GM12878 (cell line): ENCODE results near the gene PPP1R12B. TPM values are rescaled to one million over a fixed set of nuclear protein-coding genes. Genes with fewer than 3 reads are reported as not detected.

Source experiments
- ATAC-seq: fragments of 200-7000 bp; cut with Tn5 transposase; 3 replicates; pipeline ENCODE4 v1.9.1; 2020; ENCODE audit warnings: mild to moderate bottlenecking, moderate library complexity
- BruUV-seq: library from RNA; stranded (reverse); fragments of 400-500 nt; replicated peaks from 2 replicates; lab custom pipeline; 2021; lab: Mats Ljungman, UMichigan
- CTCF ChIA-PET: fragments of 300-600 bp; sonication (Branson Sonifier 250); formaldehyde crosslinking; extraction: SDS; loops from one replicate; lab custom pipeline; 2021; ENCODE audit warnings: inconsistent platforms; lab: Yijun Ruan, JAX
- POLR2A ChIA-PET: fragments of 350-600 bp; formaldehyde crosslinking; extraction: SDS; loops from one replicate; lab custom pipeline; 2021; ENCODE audit warnings: inconsistent platforms; lab: Charles Lee
- RAD21 ChIA-PET: fragments of 300-600 bp; sonication (Branson Sonifier 250); formaldehyde crosslinking; loops from one replicate; lab custom pipeline; 2023; ENCODE audit warnings: antibody characterized with exemption; ENCODE audit not compliant: unreplicated experiment; lab: Charles Lee
- SMC1A ChIA-PET: fragments of 300-600 bp; sonication (Branson Sonifier 250); formaldehyde crosslinking; loops from one replicate; lab custom pipeline; 2023; ENCODE audit not compliant: unreplicated experiment, uncharacterized antibody; lab: Charles Lee
- DNase-seq: peaks from one replicate; pipeline ENCODE4 v3.0.0-alpha.2; 2011; ENCODE audit warnings: low read depth, low spot score
- FAIRE-seq: peaks from 3 replicates; lab custom pipeline; 2011; peaks lifted over from hg19 to GRCh38; lab: Jason Lieb, UNC
- H2AFZ ChIP-seq: 2 replicates; pipeline ENCODE4 v1.6.0; 2011; ENCODE audit warnings: low read depth, low read length, control low read depth; ENCODE audit not compliant: control insufficient read depth
- H3K27ac ChIP-seq: 2 replicates; pipeline ENCODE4 v1.5.1; 2011; ENCODE audit warnings: control low read depth; ENCODE audit not compliant: control insufficient read depth, insufficient read depth
- H3K27me3 ChIP-seq, 2 experiments: replicated peaks in 1 of 2; 2 replicates each; pipeline versions ENCODE4 v1.6.0 to v1.6.1; 2011; ENCODE audit warnings: low read length in 1 of 2; ENCODE audit not compliant: control insufficient read depth in 2 of 2, insufficient read depth in 2 of 2
- H3K36me3 ChIP-seq, 2 experiments: 2 replicates each; pipeline ENCODE4 v1.5.1; 2011; ENCODE audit warnings: low read length in 1 of 2; ENCODE audit not compliant: control insufficient read depth in 2 of 2, insufficient read depth in 2 of 2
- H3K4me1 ChIP-seq: 2 replicates; pipeline ENCODE4 v1.6.1; 2011; ENCODE audit warnings: mild to moderate bottlenecking, low read length, moderate library complexity, mixed read lengths; ENCODE audit not compliant: control insufficient read depth, insufficient read depth
- H3K4me2 ChIP-seq: 2 replicates; pipeline ENCODE4 v1.6.0; 2011; ENCODE audit warnings: control low read depth; ENCODE audit not compliant: control insufficient read depth, insufficient read depth
- H3K4me3 ChIP-seq: fragments of 200-600 bp; sonication (generic); 2 replicates; pipeline ENCODE4 v1.5.1; 2016
- H3K79me2 ChIP-seq: 2 replicates; pipeline ENCODE4 v1.6.0; 2011; ENCODE audit warnings: low read length; ENCODE audit not compliant: control insufficient read depth, insufficient read depth
- H3K9ac ChIP-seq: 2 replicates; pipeline ENCODE4 v1.8.0; 2011; ENCODE audit warnings: low read length, control low read depth, mixed read lengths; ENCODE audit not compliant: control insufficient read depth, insufficient read depth
- H3K9me3 ChIP-seq: replicated peaks from 3 replicates; pipeline ENCODE4 v1.5.1; 2011; ENCODE audit warnings: mild to moderate bottlenecking, low read length; ENCODE audit not compliant: control insufficient read depth, insufficient read depth
- H4K20me1 ChIP-seq: 2 replicates; pipeline ENCODE4 v1.6.0; 2011; ENCODE audit not compliant: control insufficient read depth, insufficient read depth
- SREBF1 ChIP-seq: IDR thresholded peaks from 2 replicates; pipeline ENCODE4 v1.6.1; 2012; ENCODE audit warnings: mild to moderate bottlenecking, low read length
- WGBS: methylation state at CpG from one replicate; pipeline ENCODE4 v1.1.6; 2016; ENCODE audit warnings: low lambda C conversion rate; ENCODE audit not compliant: insufficient replicate concordance, insufficient coverage; ENCODE audit errors: missing lambda C conversion rate; 5-methylcytosine and 5-hydroxymethylcytosine counted together
- in situ Hi-C: fragments of 300-500 bp; cut with MboI; formaldehyde crosslinking; loops from 9 replicates; pipeline ENCODE4 v1.14.3; 2018; ENCODE audit warnings: mixed read lengths
- intact Hi-C: fragments of 100-400 bp; cut with micrococcal nuclease; formaldehyde crosslinking; loops from one replicate; pipeline ENCODE4 v1.14.2; 2022; ENCODE audit not compliant: unreplicated experiment
- polyA plus RNA-seq, 11 experiments: library from polyadenylated mRNA; depleted of rRNA in 4 of 11; unstranded in 6 of 11; stranded (reverse) in 5 of 11; fragments of >200 nt; fragmentation: Nextera tagmentation in 4 of 11; fragmentation: Illumina TruSeq in 1 of 11; extraction: Ambion mirVana in 4 of 11; extraction: Trizol in 1 of 11; gene quantifications; 1 replicate in 1 of 11; 2 replicates in 10 of 11; pipeline versions ENCODE4 v1.2.1 to v1.2.3, GENCODE V29; 2011 to 2016; ENCODE audit warnings: inconsistent platforms in 2 of 11, missing spikeins in 2 of 11, low read depth in 1 of 11
- small RNA-seq: library from RNA; depleted of rRNA; stranded (forward); fragments of <200 nt; gene quantifications from one replicate; pipeline ENCODE3, GENCODE V24; 2014
- total RNA-seq, 4 experiments: library from RNA; depleted of rRNA in 3 of 4; stranded (reverse); fragments of >200 nt in 3 of 4; fragmentation: Illumina TruSeq in 1 of 4; extraction: Trizol in 1 of 4; gene quantifications; 2 replicates each; pipeline versions ENCODE4 v1.2.1 to v1.2.3, GENCODE V29; 2013 to 2021
- TF ChIP-seq, protein P1 (sequence below), 3 experiments: IDR thresholded peaks in 2 of 3; conservative IDR thresholded peaks in 1 of 3; 2 replicates each; pipeline ENCODE4 v1.5.1; 2011; ENCODE audit warnings: low read depth in 3 of 3, low read length in 3 of 3, mild to moderate bottlenecking in 3 of 3, control low read depth in 2 of 3, moderate library complexity in 2 of 3, inconsistent platforms in 1 of 3, mixed read lengths in 1 of 3; ENCODE audit not compliant: control insufficient read depth in 2 of 3, insufficient read depth in 1 of 3; ENCODE audit errors: extremely low read depth in 1 of 3

The PPP1R12B gene
- total and polyA plus RNA-seq, 10 of the 15 experiments (the other 5 are each of a cell fraction or from before 2014, with no cell fraction given) = 0.29 to 9.4 (median 4.7) TPM

DNA sequence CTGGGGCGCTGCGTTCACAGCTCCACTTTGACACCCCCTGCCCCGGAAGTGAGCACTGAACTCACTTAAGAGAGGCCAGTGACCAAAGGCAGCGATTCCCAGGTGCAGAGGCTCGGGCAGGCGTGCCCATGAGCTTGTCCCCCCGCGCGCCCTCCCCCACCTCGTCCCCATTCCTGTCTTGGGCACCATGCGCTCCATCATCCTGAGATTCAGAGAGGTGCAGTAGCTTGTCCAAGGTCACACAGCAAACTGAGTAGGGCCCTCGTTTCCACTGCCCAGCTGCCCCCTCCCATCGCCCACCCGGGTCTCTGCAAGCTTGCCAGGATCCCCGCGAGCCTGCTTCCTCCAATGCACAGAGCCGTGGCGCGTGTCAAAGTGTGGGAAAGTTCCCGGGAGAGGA is 293.7 kb downstream of the PPP1R12B start:
- TF ChIP-seq SREBF1 = no peak
- TF ChIP-seq, protein P1, sequence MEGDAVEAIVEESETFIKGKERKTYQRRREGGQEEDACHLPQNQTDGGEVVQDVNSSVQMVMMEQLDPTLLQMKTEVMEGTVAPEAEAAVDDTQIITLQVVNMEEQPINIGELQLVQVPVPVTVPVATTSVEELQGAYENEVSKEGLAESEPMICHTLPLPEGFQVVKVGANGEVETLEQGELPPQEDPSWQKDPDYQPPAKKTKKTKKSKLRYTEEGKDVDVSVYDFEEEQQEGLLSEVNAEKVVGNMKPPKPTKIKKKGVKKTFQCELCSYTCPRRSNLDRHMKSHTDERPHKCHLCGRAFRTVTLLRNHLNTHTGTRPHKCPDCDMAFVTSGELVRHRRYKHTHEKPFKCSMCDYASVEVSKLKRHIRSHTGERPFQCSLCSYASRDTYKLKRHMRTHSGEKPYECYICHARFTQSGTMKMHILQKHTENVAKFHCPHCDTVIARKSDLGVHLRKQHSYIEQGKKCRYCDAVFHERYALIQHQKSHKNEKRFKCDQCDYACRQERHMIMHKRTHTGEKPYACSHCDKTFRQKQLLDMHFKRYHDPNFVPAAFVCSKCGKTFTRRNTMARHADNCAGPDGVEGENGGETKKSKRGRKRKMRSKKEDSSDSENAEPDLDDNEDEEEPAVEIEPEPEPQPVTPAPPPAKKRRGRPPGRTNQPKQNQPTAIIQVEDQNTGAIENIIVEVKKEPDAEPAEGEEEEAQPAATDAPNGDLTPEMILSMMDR (IDR thresholded peaks at IDR 0.05 in 2 of 3, conservative IDR thresholded peaks at IDR 0.05 in 1 of 3; ENCODE audit: control insufficient read depth in 2 of 3, extremely low read depth in 1 of 3, insufficient read depth in 1 of 3, low read depth in 3 of 3, low read length in 3 of 3) = no peak
- intact Hi-C loops = no loop called here
- in situ Hi-C loops = no loop called here
- SMC1A ChIA-PET = no interaction called here
- Histone ChIP-seq H3K27me3 (peaks cover 6% of the 10 kb centered on the region in 2 experiments), H3K9me3 (no peaks in the 10 kb centered on the region; the same call in 2 of the 3 replicates), H4K20me1 (no peaks in the 10 kb centered on the region), H3K4me3 (no peak overlapping the region), H3K4me1 (no peaks in the 10 kb centered on the region), H2AFZ (no peak overlapping the region), H3K79me2 (no peaks in the 10 kb centered on the region), H3K4me2 (no peak overlapping the region), H3K36me3 (no peaks in the 10 kb centered on the region), H3K27ac (no peak overlapping the region), H3K9ac (no peak overlapping the region)
- DNase-seq = no peak
- ATAC-seq = no peak
- CTCF ChIA-PET = no interaction called here
- WGBS = under 1% methylated on average over 15 of the region's 20 CpGs
- RAD21 ChIA-PET = no interaction called here
- BruUV-seq = no TSS peak
- POLR2A ChIA-PET = no interaction called here
- FAIRE-seq = no peak

Small RNA genes lying within 50 kb of the gene (small RNA-seq; reads per million reads assigned to genes)
- gene AC099336.2 (not detected), gene RF00156 (not detected), gene RNU6-89P (not detected)

Other genes starting within 250 kb of the PPP1R12B start
- under 0.01 TPM in 1 of 2 replicates, not detected in the other for gene GPR37L1, start 225.8 kb upstream of the PPP1R12B start, total RNA-seq (2014; rRNA removed)
- gene GPR37L1, start 225.8 kb upstream of the PPP1R12B start, total RNA-seq (2014; rRNA removed; fragmentation: Illumina TruSeq; extraction: Trizol) = not detected in 2 replicates
- gene GPR37L1, start 225.8 kb upstream of the PPP1R12B start, total RNA-seq (2021) = not detected in 2 replicates
- gene GPR37L1, start 225.8 kb upstream of the PPP1R12B start, polyA plus RNA-seq (2011; rRNA removed) = not detected in 2 replicates
- not detected in 2 replicates for gene GPR37L1, start 225.8 kb upstream of the PPP1R12B start, polyA plus RNA-seq (2014; fragmentation: Illumina TruSeq; extraction: Trizol)
- gene GPR37L1, start 225.8 kb upstream of the PPP1R12B start, polyA plus RNA-seq (2014; fragmentation: Nextera tagmentation; extraction: Ambion mirVana) = under 1 TPM; under 0.01 to 0.02 TPM
- 0.01 TPM in 1 of 2 replicates, not detected in the other for gene GPR37L1, start 225.8 kb upstream of the PPP1R12B start, polyA plus RNA-seq (2014; rRNA removed)
- under 1 TPM; 0.03 to 0.08 TPM for gene GPR37L1, start 225.8 kb upstream of the PPP1R12B start, polyA plus RNA-seq (2016; fragmentation: Nextera tagmentation; extraction: Ambion mirVana)
- 18.8 and 20.7 TPM in 2 replicates for gene ARL8A, start 204.0 kb upstream of the PPP1R12B start, total RNA-seq (2014; rRNA removed)
- gene ARL8A, start 204.0 kb upstream of the PPP1R12B start, total RNA-seq (2014; rRNA removed; fragmentation: Illumina TruSeq; extraction: Trizol) = 10.3 and 12.0 TPM in 2 replicates
- 30.5 and 33.6 TPM in 2 replicates for gene ARL8A, start 204.0 kb upstream of the PPP1R12B start, total RNA-seq (2021)
- gene ARL8A, start 204.0 kb upstream of the PPP1R12B start, polyA plus RNA-seq (2011; rRNA removed) = 49.2 and 49.5 TPM in 2 replicates
- 11.3 and 15.4 TPM in 2 replicates for gene ARL8A, start 204.0 kb upstream of the PPP1R12B start, polyA plus RNA-seq (2014; fragmentation: Illumina TruSeq; extraction: Trizol)
- gene ARL8A, start 204.0 kb upstream of the PPP1R12B start, polyA plus RNA-seq (2014; fragmentation: Nextera tagmentation; extraction: Ambion mirVana) = 1 to 10 TPM in 1 of 2 experiments, under 1 TPM in 1; 0.34 to 2.4 TPM
- gene ARL8A, start 204.0 kb upstream of the PPP1R12B start, polyA plus RNA-seq (2014; rRNA removed) = 22.8 and 25.7 TPM in 2 replicates
- 10 to 100 TPM; 10.8 to 15.4 TPM for gene ARL8A, start 204.0 kb upstream of the PPP1R12B start, polyA plus RNA-seq (2016; fragmentation: Nextera tagmentation; extraction: Ambion mirVana)
- 95.2 and 111 TPM in 2 replicates for gene PTPN7, start 188.1 kb upstream of the PPP1R12B start, total RNA-seq (2014; rRNA removed)
- 61.6 and 78.5 TPM in 2 replicates for gene PTPN7, start 188.1 kb upstream of the PPP1R12B start, total RNA-seq (2014; rRNA removed; fragmentation: Illumina TruSeq; extraction: Trizol)
- gene PTPN7, start 188.1 kb upstream of the PPP1R12B start, total RNA-seq (2021) = 99.8 and 102 TPM in 2 replicates
- 74.3 and 91.0 TPM in 2 replicates for gene PTPN7, start 188.1 kb upstream of the PPP1R12B start, polyA plus RNA-seq (2011; rRNA removed)
- 73.7 and 102 TPM in 2 replicates for gene PTPN7, start 188.1 kb upstream of the PPP1R12B start, polyA plus RNA-seq (2014; fragmentation: Illumina TruSeq; extraction: Trizol)
- 10 to 100 TPM in 1 of 2 experiments, 1 to 10 TPM in 1; 7.9 to 14.2 TPM for gene PTPN7, start 188.1 kb upstream of the PPP1R12B start, polyA plus RNA-seq (2014; fragmentation: Nextera tagmentation; extraction: Ambion mirVana)
- 100 and 102 TPM in 2 replicates for gene PTPN7, start 188.1 kb upstream of the PPP1R12B start, polyA plus RNA-seq (2014; rRNA removed)
- 100 to 1,000 TPM; 116 to 117 TPM for gene PTPN7, start 188.1 kb upstream of the PPP1R12B start, polyA plus RNA-seq (2016; fragmentation: Nextera tagmentation; extraction: Ambion mirVana)
- 0.05 TPM in 1 of 2 replicates, not detected in the other for gene LGR6, start 154.9 kb upstream of the PPP1R12B start, total RNA-seq (2014; rRNA removed)
- gene LGR6, start 154.9 kb upstream of the PPP1R12B start, total RNA-seq (2014; rRNA removed; fragmentation: Illumina TruSeq; extraction: Trizol) = not detected in 2 replicates
- not detected in 2 replicates for gene LGR6, start 154.9 kb upstream of the PPP1R12B start, total RNA-seq (2021)
- not detected in 2 replicates for gene LGR6, start 154.9 kb upstream of the PPP1R12B start, polyA plus RNA-seq (2011; rRNA removed)
- gene LGR6, start 154.9 kb upstream of the PPP1R12B start, polyA plus RNA-seq (2014; fragmentation: Illumina TruSeq; extraction: Trizol) = not detected in 2 replicates
- gene LGR6, start 154.9 kb upstream of the PPP1R12B start, polyA plus RNA-seq (2014; fragmentation: Nextera tagmentation; extraction: Ambion mirVana) = not detected
- gene LGR6, start 154.9 kb upstream of the PPP1R12B start, polyA plus RNA-seq (2014; rRNA removed) = 0.04 TPM in 1 of 2 replicates, not detected in the other
- not detected for gene LGR6, start 154.9 kb upstream of the PPP1R12B start, polyA plus RNA-seq (2016; fragmentation: Nextera tagmentation; extraction: Ambion mirVana)
- gene UBE2T, start 6.8 kb upstream of the PPP1R12B start, total RNA-seq (2014; rRNA removed) = 87.1 and 95.4 TPM in 2 replicates
- gene UBE2T, start 6.8 kb upstream of the PPP1R12B start, total RNA-seq (2014; rRNA removed; fragmentation: Illumina TruSeq; extraction: Trizol) = 85.6 and 87.0 TPM in 2 replicates
- 53.9 and 55.4 TPM in 2 replicates for gene UBE2T, start 6.8 kb upstream of the PPP1R12B start, total RNA-seq (2021)
- 194 and 205 TPM in 2 replicates for gene UBE2T, start 6.8 kb upstream of the PPP1R12B start, polyA plus RNA-seq (2011; rRNA removed)
- 128 and 158 TPM in 2 replicates for gene UBE2T, start 6.8 kb upstream of the PPP1R12B start, polyA plus RNA-seq (2014; fragmentation: Illumina TruSeq; extraction: Trizol)
- 100 to 1,000 TPM; 236 to 272 TPM for gene UBE2T, start 6.8 kb upstream of the PPP1R12B start, polyA plus RNA-seq (2014; fragmentation: Nextera tagmentation; extraction: Ambion mirVana)
- gene UBE2T, start 6.8 kb upstream of the PPP1R12B start, polyA plus RNA-seq (2014; rRNA removed) = 101 and 106 TPM in 2 replicates
- gene UBE2T, start 6.8 kb upstream of the PPP1R12B start, polyA plus RNA-seq (2016; fragmentation: Nextera tagmentation; extraction: Ambion mirVana) = 100 to 1,000 TPM; 224 to 228 TPM